ENCODE results near the gene C13orf46. TPM values are rescaled to one million over a fixed set of nuclear protein-coding genes. Genes with fewer than 3 reads are reported as not detected.
"Not testable (repeated sequence)": the region's sequence is repeated elsewhere in the genome, so short reads cannot be mapped to it uniquely, and the experiment has no call there.

The C13orf46 gene
- total RNA-seq, 1 donor from 2014 or later = 0.32 TPM

GRCh38 chr13:113996912-113997745 lies 23.3 kb upstream of the C13orf46 start:
- no peak for ATAC-seq (ENCODE audit: poor library complexity)
- intact Hi-C loops (cut with DNase I) = no loop called here
- DNase-seq = peak; percentile 30

- intact Hi-C loops (cut with DNase I) = no loop called here
- ATAC-seq (ENCODE audit: poor library complexity) = no peak
- DNase-seq = peak; percentile 29
These were observed 22.4 kb upstream of the C13orf46 start for GRCh38 chr13:113996081-113996911.

GRCh38 chr13:113995051-113995601 lies 21.2 kb upstream of the C13orf46 start:
- intact Hi-C loops (cut with DNase I) = no loop called here
- peak; percentile 39 for DNase-seq
- no peak for ATAC-seq (ENCODE audit: poor library complexity)

- DNase-seq (peak; percentile 41), ATAC-seq (ENCODE audit: poor library complexity) (peak; percentile 68)
- intact Hi-C loops (cut with DNase I) = no loop called here
These were observed 18.6 kb upstream of the C13orf46 start for GRCh38 chr13:113992276-113993005.

GRCh38 chr13:113991676-113992179 lies 17.9 kb upstream of the C13orf46 start:
- no peak for ATAC-seq (ENCODE audit: poor library complexity)
- intact Hi-C loops (cut with DNase I) = no loop called here
- DNase-seq = no peak

- ATAC-seq (ENCODE audit: poor library complexity) (peak; percentile 81), DNase-seq (peak; percentile 35)
- intact Hi-C loops (cut with DNase I) = no loop called here
These were observed 17.4 kb upstream of the C13orf46 start for GRCh38 chr13:113991191-113991669.

- no peak for ATAC-seq (ENCODE audit: poor library complexity)
- intact Hi-C loops (cut with DNase I) = no loop called here
- DNase-seq = peak; percentile 31
These were observed 16.5 kb upstream of the C13orf46 start for GRCh38 chr13:113990321-113990837.

GRCh38 chr13:113989585-113990300 lies 15.9 kb upstream of the C13orf46 start:
- DNase-seq (peak; percentile 8), ATAC-seq (ENCODE audit: poor library complexity) (no peak)
- intact Hi-C loops (cut with DNase I) = no loop called here

GRCh38 chr13:113988859-113989258 lies 15.0 kb upstream of the C13orf46 start:
- ATAC-seq (ENCODE audit: poor library complexity); intact Hi-C loops (cut with DNase I): not testable (repeated sequence)
- DNase-seq = peak; percentile 3

- ATAC-seq (ENCODE audit: poor library complexity) (no peak), DNase-seq (no peak)
- intact Hi-C loops (cut with DNase I) = no loop called here
These were observed 8.4 kb upstream of the C13orf46 start for GRCh38 chr13:113982296-113982661.

GRCh38 chr13:113981611-113982295 lies 7.9 kb upstream of the C13orf46 start:
- intact Hi-C loops (cut with DNase I) = no loop called here
- ATAC-seq (ENCODE audit: poor library complexity) = no peak
- DNase-seq = peak; percentile 35

- intact Hi-C loops (cut with DNase I) = no loop called here
- ATAC-seq (ENCODE audit: poor library complexity) (peak; percentile 82), DNase-seq (peak; percentile 66)
These were observed 7.3 kb upstream of the C13orf46 start for GRCh38 chr13:113981194-113981605.

- ATAC-seq (ENCODE audit: poor library complexity) (peak; percentile 10), DNase-seq (peak; percentile 13)
- intact Hi-C loops (cut with DNase I) = no loop called here
These were observed 6.7 kb upstream of the C13orf46 start for GRCh38 chr13:113980489-113981064.

GRCh38 chr13:113979791-113980471 lies 6.1 kb upstream of the C13orf46 start:
- intact Hi-C loops (cut with DNase I) = no loop called here
- DNase-seq (peak; percentile 25), ATAC-seq (ENCODE audit: poor library complexity) (no peak)

- ATAC-seq (ENCODE audit: poor library complexity) = no peak
- DNase-seq = peak; percentile 41
- intact Hi-C loops (cut with DNase I) = no loop called here
These were observed 5.0 kb upstream of the C13orf46 start for GRCh38 chr13:113978741-113979481.

- DNase-seq (peak; percentile 22), ATAC-seq (ENCODE audit: poor library complexity) (no peak)
- intact Hi-C loops (cut with DNase I) = no loop called here
These were observed 4.1 kb upstream of the C13orf46 start for GRCh38 chr13:113977976-113978375.

Measured in Right ventricle myocardium superior (tissue), 1 donor.